Activated CD8-positive, alpha-beta memory T cell treated with anti-CD3 and anti-CD28 coated beads for 36 hours (primary cell): ENCODE measurements around the gene SPAM1. TPM values are rescaled to one million over a fixed set of nuclear protein-coding genes. Genes with fewer than 3 reads are reported as not detected.

Source experiments
- CTCF ChIA-PET: fragments of 350-600 bp; sonication (Branson Sonifier 250); formaldehyde crosslinking; loops from one replicate; lab custom pipeline; 2021; ENCODE audit warnings: antibody characterized with exemption; lab: Charles Lee
- POLR2A ChIA-PET: fragments of 350-600 bp; sonication (Branson Sonifier 250); formaldehyde crosslinking; loops from one replicate; lab custom pipeline; 2021; ENCODE audit warnings: antibody characterized with exemption; lab: Charles Lee
- total RNA-seq, 2 experiments: library from RNA; stranded (reverse); gene quantifications; one replicate each; pipeline ENCODE4 v1.2.3, GENCODE V29; 2021

Gene SPAM1
- total RNA-seq, 2 experiments from 2014 or later = not detected

GRCh38 chr7:124009321-124009720 lies 84.3 kb downstream of the SPAM1 start:
- ChIA-PET POLR2A (no interaction called here), CTCF (no interaction called here)

Other genes starting within 250 kb of the SPAM1 start
- gene WASL, start 176.2 kb upstream of the SPAM1 start, total RNA-seq = 1 to 10 TPM; 5.7 to 6.4 TPM
- gene HYAL4, start 80.1 kb upstream of the SPAM1 start, total RNA-seq = not detected
- not detected for gene TMEM229A, start 107.8 kb downstream of the SPAM1 start, total RNA-seq